GM12892 (cell line): ENCODE data around the gene JAKMIP1.

ENCODE experiments used
- POLR2A ChIP-seq: IDR thresholded peaks from 2 replicates; pipeline ENCODE4 v1.6.1; 2011; ENCODE audit warnings: low read depth, low read length, control low read depth
- POLR2AphosphoS5 ChIP-seq: IDR thresholded peaks from 2 replicates; pipeline ENCODE4 v1.6.1; 2011; ENCODE audit warnings: low read depth, low read length, control low read depth
- TAF1 ChIP-seq: IDR thresholded peaks from 2 replicates; pipeline ENCODE4 v1.6.1; 2011; ENCODE audit warnings: low read depth, mild to moderate bottlenecking, control low read depth, low read length, borderline replicate concordance

DNA sequence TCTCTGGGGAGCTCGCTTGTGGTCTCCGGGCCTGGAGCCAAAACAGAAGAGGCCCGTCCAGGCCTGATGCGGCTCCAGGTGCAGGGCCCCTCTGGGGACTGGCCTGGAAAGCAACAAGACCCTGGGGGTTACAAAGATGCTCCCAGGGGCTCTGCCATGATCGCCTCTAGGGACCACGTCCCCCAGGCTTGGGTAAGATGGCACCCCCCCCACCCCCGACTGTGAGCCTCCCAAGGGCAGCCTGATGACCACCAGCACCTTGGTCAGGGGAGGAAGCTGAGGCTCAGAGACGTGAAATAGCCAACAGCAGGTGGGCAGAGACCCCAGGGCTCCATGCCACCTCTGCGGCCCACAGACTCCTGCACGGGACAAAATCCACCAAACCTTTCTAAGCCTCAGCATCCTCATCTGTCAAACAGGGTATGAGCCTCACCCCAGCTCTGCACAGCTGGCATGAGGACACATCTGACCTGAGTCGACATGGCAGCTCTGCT, 207.5 kb downstream of the JAKMIP1 start:
- TF ChIP-seq POLR2A = no peak
- no peak for TF ChIP-seq TAF1
- no peak for TF ChIP-seq POLR2AphosphoS5
